HG02642 (cell line): ENCODE results near the gene LIME1.

ENCODE experiments used
- ATAC-seq: cut with Tn5 transposase; IDR thresholded peaks from one replicate; pipeline ENCODE4 v1.9.1; 2021; ENCODE audit warnings: mild to moderate bottlenecking; ENCODE audit not compliant: unreplicated experiment, poor library complexity

Gene LIME1

DNA sequence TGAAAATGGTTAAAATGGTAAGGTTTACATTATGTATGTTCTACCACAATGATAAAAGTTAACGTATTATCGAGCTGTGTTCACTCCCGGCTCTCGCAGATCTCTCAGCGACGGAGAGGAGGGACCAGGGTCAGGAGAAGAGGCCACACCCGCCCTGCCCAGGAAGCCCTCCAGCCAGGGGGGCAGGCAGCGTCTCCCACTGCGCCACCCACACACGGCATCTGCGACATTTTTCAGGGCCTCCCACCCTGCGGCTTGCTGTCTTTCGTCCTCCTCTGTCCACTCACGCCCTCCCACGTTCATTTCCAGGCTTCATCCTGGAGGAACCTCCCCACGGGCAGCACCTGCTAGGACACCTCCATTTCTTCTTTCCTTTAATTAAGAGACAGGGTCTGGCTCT is 51.3 kb downstream of the LIME1 start:
- ATAC-seq: no peak
